Measurements from ENCODE around the gene GRHL3.

DNA sequence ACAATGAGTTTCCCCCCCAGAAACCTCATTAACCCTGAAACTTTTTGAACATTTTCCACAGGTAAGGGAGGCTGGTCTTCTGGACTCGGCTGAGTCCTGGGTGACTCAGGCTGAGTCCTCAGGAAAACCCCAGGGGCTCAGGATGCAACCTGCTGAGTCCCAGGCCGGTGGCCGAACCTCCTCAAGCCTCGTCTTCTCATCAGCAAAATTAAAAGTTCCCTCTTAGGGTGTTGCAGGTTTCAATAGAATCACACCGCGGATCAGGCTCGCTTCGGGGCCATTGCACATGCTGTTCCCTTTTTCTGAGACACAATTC, 35.0 kb upstream of the GRHL3 start:
- TF ChIP-seq POLR2A (IDR thresholded peaks at IDR 0.05), result no peak
- TF ChIP-seq, protein P1, sequence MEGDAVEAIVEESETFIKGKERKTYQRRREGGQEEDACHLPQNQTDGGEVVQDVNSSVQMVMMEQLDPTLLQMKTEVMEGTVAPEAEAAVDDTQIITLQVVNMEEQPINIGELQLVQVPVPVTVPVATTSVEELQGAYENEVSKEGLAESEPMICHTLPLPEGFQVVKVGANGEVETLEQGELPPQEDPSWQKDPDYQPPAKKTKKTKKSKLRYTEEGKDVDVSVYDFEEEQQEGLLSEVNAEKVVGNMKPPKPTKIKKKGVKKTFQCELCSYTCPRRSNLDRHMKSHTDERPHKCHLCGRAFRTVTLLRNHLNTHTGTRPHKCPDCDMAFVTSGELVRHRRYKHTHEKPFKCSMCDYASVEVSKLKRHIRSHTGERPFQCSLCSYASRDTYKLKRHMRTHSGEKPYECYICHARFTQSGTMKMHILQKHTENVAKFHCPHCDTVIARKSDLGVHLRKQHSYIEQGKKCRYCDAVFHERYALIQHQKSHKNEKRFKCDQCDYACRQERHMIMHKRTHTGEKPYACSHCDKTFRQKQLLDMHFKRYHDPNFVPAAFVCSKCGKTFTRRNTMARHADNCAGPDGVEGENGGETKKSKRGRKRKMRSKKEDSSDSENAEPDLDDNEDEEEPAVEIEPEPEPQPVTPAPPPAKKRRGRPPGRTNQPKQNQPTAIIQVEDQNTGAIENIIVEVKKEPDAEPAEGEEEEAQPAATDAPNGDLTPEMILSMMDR (IDR thresholded peaks at IDR 0.05), result no peak

Data from transverse colon (tissue), 3 donors.